ENCODE measurements around the gene PMVK. TPM values are rescaled to one million over a fixed set of nuclear protein-coding genes. Genes with fewer than 3 reads are reported as not detected.

Gene PMVK
- total RNA-seq, 4 donors from 2014 or later, result 15.0 to 28.2 (median 21.2) TPM

- H3K36me3 ChIP-seq, result peaks cover 22 to 31% of the 10 kb centered on the region in 2 donors
- peak; percentile 63 for DNase-seq
- H3K4me1 ChIP-seq, result peaks cover 37 to 51% of the 10 kb centered on the region in 2 donors
- intact Hi-C loops (cut with DNase I), result loop anchor here (5.0 kb wide), 1 partner anchor 82 kb away; the partner anchor contains the start of gene ADAM15
- H3K9me3 ChIP-seq, result no peaks in the 10 kb centered on the region
- no peak for TF ChIP-seq POLR2A (IDR thresholded peaks at IDR 0.05)
- no peak for TF ChIP-seq CTCF (IDR thresholded peaks at IDR 0.05)
- peak overlapping the region; percentile 95 to 99 (median 98) for H3K27ac ChIP-seq
- WGBS, 2 donors, result 30 to 32% methylated on average over 19 to 22 of the region's 22 CpGs
- H3K27me3 ChIP-seq, result no peaks in the 10 kb centered on the region
- H3K4me3 ChIP-seq (replicated peaks in 1 of 3), result peak overlapping the region in 2 of 3 donors; percentile 23 to 38
These were observed 33.4 kb upstream of the PMVK start for GRCh38 chr1:154969860-154970452.

- TF ChIP-seq POLR2A (IDR thresholded peaks at IDR 0.05), result no peak
- no peak for TF ChIP-seq CTCF (IDR thresholded peaks at IDR 0.05)
- 58 to 65% methylated on average over 5 of the region's 5 CpGs for WGBS, 2 donors
- H3K9me3 ChIP-seq, result no peaks in the 10 kb centered on the region
- H3K36me3 ChIP-seq, result peaks cover 22 to 31% of the 10 kb centered on the region in 2 donors
- DNase-seq, result no peak
- intact Hi-C loops (cut with DNase I), result no loop called here
- H3K27me3 ChIP-seq, result no peaks in the 10 kb centered on the region
- no peak overlapping the region for H3K4me3 ChIP-seq (replicated peaks in 1 of 3)
- peak overlapping the region; percentile 46 to 98 (median 95) for H3K27ac ChIP-seq
- peaks cover 37 to 51% of the 10 kb centered on the region in 2 donors for H3K4me1 ChIP-seq
These were observed 32.7 kb upstream of the PMVK start for GRCh38 chr1:154969246-154969645.

- Histone ChIP-seq H3K9me3 (no peaks in the 10 kb centered on the region), H3K27ac (peak overlapping the region in 2 of 3 donors; percentile 95 to 98), H3K4me1 (peaks cover 37 to 51% of the 10 kb centered on the region in 2 donors), H3K27me3 (no peaks in the 10 kb centered on the region), H3K36me3 (peaks cover 23 to 31% of the 10 kb centered on the region in 2 donors), H3K4me3 (replicated peaks in 1 of 3) (no peak overlapping the region)
- 78 to 87% methylated on average over 3 of the region's 3 CpGs for WGBS, 2 donors
- intact Hi-C loops (cut with DNase I), result no loop called here
- TF ChIP-seq POLR2A (IDR thresholded peaks at IDR 0.05) (no peak), CTCF (IDR thresholded peaks at IDR 0.05) (no peak)
- no peak for DNase-seq
These were observed 32.2 kb upstream of the PMVK start for GRCh38 chr1:154968731-154969130.

GRCh38 chr1:154967331-154967950 lies 30.9 kb upstream of the PMVK start:
- Histone ChIP-seq H3K9me3 (no peaks in the 10 kb centered on the region), H3K27me3 (no peaks in the 10 kb centered on the region), H3K36me3 (peaks cover 26 to 31% of the 10 kb centered on the region in 2 donors), H3K27ac (peak overlapping the region in 2 of 3 donors; percentile 36 to 95), H3K4me1 (peaks cover 36 to 54% of the 10 kb centered on the region in 2 donors), H3K4me3 (replicated peaks in 1 of 3) (no peak overlapping the region)
- intact Hi-C loops (cut with DNase I), result no loop called here
- TF ChIP-seq CTCF (IDR thresholded peaks at IDR 0.05) (no peak), POLR2A (IDR thresholded peaks at IDR 0.05) (no peak)
- no peak for DNase-seq
- 77 to 89% methylated on average over 4 to 5 of the region's 5 CpGs for WGBS, 2 donors

GRCh38 chr1:154966111-154966510 lies 29.6 kb upstream of the PMVK start:
- DNase-seq, result no peak
- Histone ChIP-seq H3K27ac (peak overlapping the region in 1 of 3 donors; percentile 19), H3K4me3 (replicated peaks in 1 of 3) (no peak overlapping the region), H3K36me3 (peaks cover 26 to 31% of the 10 kb centered on the region in 2 donors), H3K9me3 (no peaks in the 10 kb centered on the region), H3K27me3 (no peaks in the 10 kb centered on the region), H3K4me1 (peaks cover 27 to 43% of the 10 kb centered on the region in 2 donors)
- intact Hi-C loops (cut with DNase I), result no loop called here
- no peak for TF ChIP-seq POLR2A (IDR thresholded peaks at IDR 0.05)
- no peak for TF ChIP-seq CTCF (IDR thresholded peaks at IDR 0.05)
- 92 to 93% methylated on average over 3 to 5 of the region's 7 CpGs for WGBS, 2 donors

Data from thyroid gland (tissue), 4 donors.